SK-N-MC (cell line): ENCODE results near the gene NCKAP5.

ENCODE experiments used
- EZH2 ChIP-seq: fragments of 200-600 bp; sonication (generic); IDR thresholded peaks from one replicate; pipeline ENCODE4 v1.6.1; 2017; ENCODE audit warnings: antibody characterized with exemption
- FOXP2 ChIP-seq: optimal IDR thresholded peaks from 2 replicates; pipeline ENCODE3; 2011; ENCODE audit warnings: mild to moderate bottlenecking, moderate library complexity; ENCODE audit not compliant: insufficient read depth; ENCODE audit errors: extremely low read length, control extremely low read depth
- POLR2AphosphoS5 ChIP-seq: IDR thresholded peaks from 2 replicates; pipeline ENCODE4 v1.6.1; 2012; ENCODE audit warnings: mild to moderate bottlenecking, low read depth, low read length, borderline replicate concordance

DNA sequence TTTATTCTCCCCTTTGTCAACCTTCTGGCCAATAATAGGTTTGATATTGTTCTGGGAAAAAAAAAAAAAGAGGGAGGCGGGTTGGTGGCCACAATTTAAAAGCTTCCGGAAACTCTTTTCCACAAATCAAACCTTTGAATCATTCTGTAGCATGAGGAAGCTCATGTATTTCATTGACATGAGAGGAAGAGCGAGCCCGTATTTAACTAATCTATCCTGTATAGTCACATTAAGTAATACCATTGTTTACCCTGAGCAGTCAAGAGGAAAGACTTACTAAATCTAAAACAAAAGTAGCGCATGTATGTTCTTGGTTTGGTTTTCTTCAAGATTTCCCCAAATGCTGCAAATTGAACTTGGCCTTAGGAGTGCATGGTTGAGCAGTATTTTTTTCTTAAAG is 120.1 kb downstream of the NCKAP5 start:
- TF ChIP-seq POLR2AphosphoS5 (no peak), FOXP2 (no peak), EZH2 (no peak)
